ENCODE data around the gene RHOA.

The RHOA gene

DNA sequence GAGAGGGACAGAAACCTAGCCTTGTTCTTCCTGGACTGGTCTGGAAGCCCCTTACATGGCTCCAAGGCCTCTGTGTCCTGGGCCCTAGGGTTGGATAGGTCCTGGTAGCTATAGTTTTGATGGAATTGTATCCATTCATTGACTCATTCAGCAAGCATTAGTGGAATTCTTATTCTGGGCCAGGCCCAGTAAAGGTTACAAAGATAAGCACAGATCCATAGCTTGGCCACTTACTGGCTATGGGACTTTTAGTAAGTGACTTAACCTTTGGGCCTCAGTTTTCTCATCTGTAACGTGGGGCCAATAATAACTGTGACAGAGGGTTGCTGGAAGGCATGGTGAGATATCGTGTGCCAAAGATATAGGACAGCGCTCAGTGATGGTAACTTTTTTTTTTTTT, 44.7 kb upstream of the RHOA start:
- no peaks in the 10 kb centered on the region for H3K9me3 ChIP-seq (ENCODE audit: low read length)
- no peak overlapping the region for H3K9ac ChIP-seq (ENCODE audit: low read length)
- no peak overlapping the region for H3K27ac ChIP-seq (ENCODE audit: low read depth, low read length, poor library complexity, severe bottlenecking)
- no peaks in the 10 kb centered on the region for H3K79me2 ChIP-seq (ENCODE audit: insufficient read depth, low read length)
- H3K9me2 ChIP-seq (ENCODE audit: low read depth, low read length): no peaks in the 10 kb centered on the region
- H4K20me1 ChIP-seq (ENCODE audit: insufficient read depth, low read length): no peaks in the 10 kb centered on the region
- no peaks in the 10 kb centered on the region for H3K4me1 ChIP-seq (ENCODE audit: insufficient read depth, low read length, severe bottlenecking)
- H3K27me3 ChIP-seq (ENCODE audit: insufficient read depth, low read length): no peaks in the 10 kb centered on the region
- no peaks in the 10 kb centered on the region for H3F3A ChIP-seq (ENCODE audit: insufficient read depth, low read length)
- TF ChIP-seq EZH2 (IDR thresholded peaks at IDR 0.05; ENCODE audit: borderline replicate concordance, low read length): no peak
- TF ChIP-seq, protein P1, sequence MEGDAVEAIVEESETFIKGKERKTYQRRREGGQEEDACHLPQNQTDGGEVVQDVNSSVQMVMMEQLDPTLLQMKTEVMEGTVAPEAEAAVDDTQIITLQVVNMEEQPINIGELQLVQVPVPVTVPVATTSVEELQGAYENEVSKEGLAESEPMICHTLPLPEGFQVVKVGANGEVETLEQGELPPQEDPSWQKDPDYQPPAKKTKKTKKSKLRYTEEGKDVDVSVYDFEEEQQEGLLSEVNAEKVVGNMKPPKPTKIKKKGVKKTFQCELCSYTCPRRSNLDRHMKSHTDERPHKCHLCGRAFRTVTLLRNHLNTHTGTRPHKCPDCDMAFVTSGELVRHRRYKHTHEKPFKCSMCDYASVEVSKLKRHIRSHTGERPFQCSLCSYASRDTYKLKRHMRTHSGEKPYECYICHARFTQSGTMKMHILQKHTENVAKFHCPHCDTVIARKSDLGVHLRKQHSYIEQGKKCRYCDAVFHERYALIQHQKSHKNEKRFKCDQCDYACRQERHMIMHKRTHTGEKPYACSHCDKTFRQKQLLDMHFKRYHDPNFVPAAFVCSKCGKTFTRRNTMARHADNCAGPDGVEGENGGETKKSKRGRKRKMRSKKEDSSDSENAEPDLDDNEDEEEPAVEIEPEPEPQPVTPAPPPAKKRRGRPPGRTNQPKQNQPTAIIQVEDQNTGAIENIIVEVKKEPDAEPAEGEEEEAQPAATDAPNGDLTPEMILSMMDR (IDR thresholded peaks at IDR 0.05; ENCODE audit: low read length): no peak
- H2AFZ ChIP-seq (ENCODE audit: low read length): no peak overlapping the region
- no peak overlapping the region for H3K4me3 ChIP-seq (ENCODE audit: low read depth, low read length, poor library complexity, severe bottlenecking)
- H3K4me2 ChIP-seq (ENCODE audit: low read length): no peak overlapping the region
- no peaks in the 10 kb centered on the region for H3K36me3 ChIP-seq (ENCODE audit: insufficient read depth, low read length)

GRCh38 chr3:49454898-49455681, 43.3 kb upstream of the RHOA start:
- H3K9me2 ChIP-seq (ENCODE audit: low read depth, low read length): no peaks in the 10 kb centered on the region
- no peaks in the 10 kb centered on the region for H3K4me1 ChIP-seq (ENCODE audit: insufficient read depth, low read length, severe bottlenecking)
- H4K20me1 ChIP-seq (ENCODE audit: insufficient read depth, low read length): no peaks in the 10 kb centered on the region
- H3K4me2 ChIP-seq (ENCODE audit: low read length): no peak overlapping the region
- TF ChIP-seq, protein P1 (IDR thresholded peaks at IDR 0.05; ENCODE audit: low read length): no peak
- TF ChIP-seq EZH2 (IDR thresholded peaks at IDR 0.05; ENCODE audit: borderline replicate concordance, low read length): no peak
- H3K27me3 ChIP-seq (ENCODE audit: insufficient read depth, low read length): no peaks in the 10 kb centered on the region
- no peak overlapping the region for H3K27ac ChIP-seq (ENCODE audit: low read depth, low read length, poor library complexity, severe bottlenecking)
- H2AFZ ChIP-seq (ENCODE audit: low read length): no peak overlapping the region
- H3F3A ChIP-seq (ENCODE audit: insufficient read depth, low read length): no peaks in the 10 kb centered on the region
- no peaks in the 10 kb centered on the region for H3K36me3 ChIP-seq (ENCODE audit: insufficient read depth, low read length)
- no peaks in the 10 kb centered on the region for H3K79me2 ChIP-seq (ENCODE audit: insufficient read depth, low read length)
- no peak overlapping the region for H3K4me3 ChIP-seq (ENCODE audit: low read depth, low read length, poor library complexity, severe bottlenecking)
- no peak overlapping the region for H3K9ac ChIP-seq (ENCODE audit: low read length)
- no peaks in the 10 kb centered on the region for H3K9me3 ChIP-seq (ENCODE audit: low read length)

DNA sequence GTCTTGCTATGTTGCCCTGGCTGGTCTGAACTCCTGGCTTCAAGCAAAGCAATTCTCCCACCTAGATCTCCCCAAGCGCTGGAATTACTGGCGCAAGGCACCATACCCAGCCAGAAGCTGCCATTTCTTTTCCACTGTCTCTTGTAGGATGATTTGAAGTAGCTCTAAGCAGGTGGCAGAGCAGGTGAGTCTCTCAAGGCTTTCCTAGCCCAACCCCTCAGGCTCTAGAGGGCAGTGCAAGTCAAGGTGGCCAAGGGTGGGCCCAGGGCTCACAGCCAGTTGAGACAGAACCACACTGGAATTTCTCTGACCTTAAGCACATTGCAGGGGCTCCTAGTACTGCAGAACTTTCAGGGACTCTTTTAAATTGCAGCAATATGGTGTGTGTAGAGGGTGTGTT, 42.7 kb upstream of the RHOA start:
- Histone ChIP-seq H4K20me1 (ENCODE audit: insufficient read depth, low read length) (no peaks in the 10 kb centered on the region), H3K4me2 (ENCODE audit: low read length) (no peak overlapping the region), H3K9ac (ENCODE audit: low read length) (no peak overlapping the region), H3K4me3 (ENCODE audit: low read depth, low read length, poor library complexity, severe bottlenecking) (no peak overlapping the region), H3K36me3 (ENCODE audit: insufficient read depth, low read length) (no peaks in the 10 kb centered on the region), H3K4me1 (ENCODE audit: insufficient read depth, low read length, severe bottlenecking) (no peaks in the 10 kb centered on the region), H2AFZ (ENCODE audit: low read length) (no peak overlapping the region), H3K27me3 (ENCODE audit: insufficient read depth, low read length) (no peaks in the 10 kb centered on the region), H3F3A (ENCODE audit: insufficient read depth, low read length) (no peaks in the 10 kb centered on the region), H3K9me3 (ENCODE audit: low read length) (no peaks in the 10 kb centered on the region), H3K9me2 (ENCODE audit: low read depth, low read length) (no peaks in the 10 kb centered on the region), H3K27ac (ENCODE audit: low read depth, low read length, poor library complexity, severe bottlenecking) (no peak overlapping the region), H3K79me2 (ENCODE audit: insufficient read depth, low read length) (no peaks in the 10 kb centered on the region)
- no peak for TF ChIP-seq EZH2 (IDR thresholded peaks at IDR 0.05; ENCODE audit: borderline replicate concordance, low read length)
- TF ChIP-seq, protein P1 (IDR thresholded peaks at IDR 0.05; ENCODE audit: low read length): peak; percentile 41; the same call in 1 of the 2 replicates
